ENCODE results near the gene ZFP36L1.
A peak's percentile ranks its signal among the peaks of the same experiment; 100 is the strongest.

Gene ZFP36L1

DNA sequence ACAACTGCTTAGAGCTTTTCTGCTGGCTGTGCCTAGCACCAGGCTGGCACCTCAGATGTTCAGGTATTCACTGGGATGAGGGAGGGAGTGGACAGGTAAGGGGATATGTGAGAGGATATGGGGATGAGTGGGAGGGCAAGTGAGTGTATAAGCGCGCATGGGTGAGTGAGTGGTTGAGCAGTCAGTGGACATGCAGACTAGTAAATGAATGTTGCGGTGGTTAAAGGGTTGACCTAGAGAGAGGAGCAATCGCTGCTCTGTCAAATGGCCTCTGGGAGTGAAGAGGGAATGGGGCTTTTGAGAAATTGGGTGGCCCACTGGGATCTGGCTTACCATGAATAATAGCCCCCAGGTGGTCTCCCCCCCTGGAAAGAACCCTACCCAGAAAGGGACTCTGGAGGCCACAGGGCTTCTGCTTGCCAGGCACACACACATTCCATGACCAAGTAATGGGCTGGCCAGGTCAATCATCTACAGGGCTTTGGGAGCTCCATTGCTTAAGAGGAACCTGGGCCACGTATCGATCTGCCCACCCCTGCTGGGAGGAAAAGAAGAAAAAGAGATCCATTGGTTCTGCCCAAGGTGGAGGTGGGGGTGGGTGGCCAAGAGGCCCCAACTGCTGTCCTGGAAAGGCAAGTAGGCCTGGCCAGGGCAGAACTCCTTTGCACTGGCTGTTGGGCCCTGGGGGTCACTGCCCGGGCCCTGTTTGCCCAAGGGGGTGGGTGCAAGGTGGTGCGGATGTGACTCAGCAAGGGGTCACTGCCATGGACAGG lies 30.8 kb upstream of the ZFP36L1 start:
- peaks cover 19% of the 10 kb centered on the region for H3K4me1 ChIP-seq (ENCODE audit: control insufficient read depth, insufficient read depth, low read length, poor library complexity, severe bottlenecking)
- H3K36me3 ChIP-seq (ENCODE audit: control insufficient read depth, insufficient read depth, low read length), result no peaks in the 10 kb centered on the region
- WGBS, 2 experiments (ENCODE audit: insufficient coverage in 2 of 2), result 95 to 97% methylated on average over 6 to 8 of the region's 8 CpGs
- no peak overlapping the region for H3K4me3 ChIP-seq (ENCODE audit: extremely low read depth, insufficient read depth, low read length, poor library complexity, severe bottlenecking)
- H3K27ac ChIP-seq (ENCODE audit: low read depth, low read length, severe bottlenecking), result no peak overlapping the region
- H3K9me3 ChIP-seq (ENCODE audit: control insufficient read depth, low read length), result no peaks in the 10 kb centered on the region

- 90 to 94% methylated on average over 4 of the region's 4 CpGs for WGBS, 2 experiments (ENCODE audit: insufficient coverage in 2 of 2)
- Histone ChIP-seq H3K9me3 (ENCODE audit: control insufficient read depth, low read length) (no peaks in the 10 kb centered on the region), H3K27ac (ENCODE audit: low read depth, low read length, severe bottlenecking) (no peak overlapping the region), H3K36me3 (ENCODE audit: control insufficient read depth, insufficient read depth, low read length) (no peaks in the 10 kb centered on the region), H3K4me3 (ENCODE audit: extremely low read depth, insufficient read depth, low read length, poor library complexity, severe bottlenecking) (no peak overlapping the region), H3K4me1 (ENCODE audit: control insufficient read depth, insufficient read depth, low read length, poor library complexity, severe bottlenecking) (peaks cover 19% of the 10 kb centered on the region)
These were observed 30.1 kb upstream of the ZFP36L1 start for GRCh38 chr14:68822926-68823325.

- Histone ChIP-seq H3K4me3 (ENCODE audit: extremely low read depth, insufficient read depth, low read length, poor library complexity, severe bottlenecking) (no peak overlapping the region), H3K9me3 (ENCODE audit: control insufficient read depth, low read length) (no peaks in the 10 kb centered on the region), H3K36me3 (ENCODE audit: control insufficient read depth, insufficient read depth, low read length) (no peaks in the 10 kb centered on the region), H3K27ac (ENCODE audit: low read depth, low read length, severe bottlenecking) (no peak overlapping the region), H3K4me1 (ENCODE audit: control insufficient read depth, insufficient read depth, low read length, poor library complexity, severe bottlenecking) (peaks cover 20% of the 10 kb centered on the region)
- 90 to 91% methylated on average over 3 of the region's 4 CpGs for WGBS, 2 experiments (ENCODE audit: insufficient coverage in 2 of 2)
These were observed 29.3 kb upstream of the ZFP36L1 start for GRCh38 chr14:68822132-68822651.

DNA sequence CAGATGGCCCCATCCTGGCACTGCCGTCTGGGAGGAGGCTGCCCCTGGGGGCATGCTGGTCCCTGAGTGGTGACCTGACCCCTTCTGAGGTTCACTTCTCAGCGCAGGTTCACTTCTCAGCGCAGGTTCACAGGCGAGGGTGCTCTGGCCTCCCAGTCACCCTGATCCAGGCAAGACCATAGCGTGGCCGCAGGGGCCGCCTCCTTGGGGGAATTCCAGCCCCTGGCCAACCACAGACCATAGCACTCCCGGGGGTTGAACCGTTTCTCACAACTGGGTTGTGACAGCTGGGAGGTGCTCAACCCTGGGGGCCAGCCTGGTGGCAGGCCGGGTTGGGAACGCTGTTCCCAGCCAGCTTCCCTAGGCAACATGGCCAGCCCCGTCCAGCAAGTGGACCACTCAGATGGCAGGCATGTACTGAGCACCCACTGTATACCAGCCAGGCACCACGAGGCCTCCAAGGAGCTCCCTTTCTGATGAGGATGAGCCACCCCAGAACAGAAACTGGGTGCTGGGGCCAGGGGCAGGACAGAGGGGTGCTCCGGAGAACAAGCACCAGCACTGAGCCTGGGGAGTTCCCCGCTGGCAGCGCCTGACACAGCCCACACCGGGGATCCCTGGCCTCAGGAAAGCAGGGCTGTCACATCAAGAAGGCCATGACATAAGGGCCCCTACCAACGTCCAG lies 28.3 kb upstream of the ZFP36L1 start:
- Histone ChIP-seq H3K9me3 (ENCODE audit: control insufficient read depth, low read length) (no peaks in the 10 kb centered on the region), H3K27ac (ENCODE audit: low read depth, low read length, severe bottlenecking) (no peak overlapping the region), H3K36me3 (ENCODE audit: control insufficient read depth, insufficient read depth, low read length) (no peaks in the 10 kb centered on the region), H3K4me1 (ENCODE audit: control insufficient read depth, insufficient read depth, low read length, poor library complexity, severe bottlenecking) (peaks cover 25% of the 10 kb centered on the region), H3K4me3 (ENCODE audit: extremely low read depth, insufficient read depth, low read length, poor library complexity, severe bottlenecking) (no peak overlapping the region)
- WGBS, 2 experiments (ENCODE audit: insufficient coverage in 2 of 2), result 94 to 96% methylated on average over 15 to 18 of the region's 18 CpGs

- Histone ChIP-seq H3K9me3 (ENCODE audit: control insufficient read depth, low read length) (no peaks in the 10 kb centered on the region), H3K4me3 (ENCODE audit: extremely low read depth, insufficient read depth, low read length, poor library complexity, severe bottlenecking) (no peak overlapping the region), H3K36me3 (ENCODE audit: control insufficient read depth, insufficient read depth, low read length) (no peaks in the 10 kb centered on the region), H3K27ac (ENCODE audit: low read depth, low read length, severe bottlenecking) (no peak overlapping the region), H3K4me1 (ENCODE audit: control insufficient read depth, insufficient read depth, low read length, poor library complexity, severe bottlenecking) (peaks cover 29% of the 10 kb centered on the region)
- WGBS, 2 experiments (ENCODE audit: insufficient coverage in 2 of 2), result 87 to 100% methylated on average over 2 to 4 of the region's 4 CpGs
These were observed 27.7 kb upstream of the ZFP36L1 start for GRCh38 chr14:68820536-68820935.

DNA sequence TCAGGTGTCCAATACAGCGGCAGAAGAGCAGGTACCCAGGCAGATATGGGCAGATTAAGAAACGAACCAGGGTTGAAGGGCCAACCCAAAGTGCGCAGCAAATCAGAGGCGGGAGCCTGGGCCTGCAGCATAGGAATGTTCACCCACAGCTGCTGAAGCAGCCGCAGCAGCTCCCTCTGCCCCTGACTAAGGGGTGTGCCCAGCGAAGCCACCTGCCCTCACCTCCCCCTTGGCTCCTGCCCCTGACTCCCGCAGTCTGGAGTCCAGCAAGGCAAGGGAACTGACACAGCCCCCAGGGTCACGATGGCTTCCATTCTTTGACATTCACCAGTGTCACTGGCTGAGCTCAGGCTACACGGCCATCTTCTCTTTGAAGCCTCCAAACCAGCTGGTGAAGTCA lies 27.3 kb upstream of the ZFP36L1 start:
- 92% methylated on average over 8 of the region's 9 CpGs for WGBS, 2 experiments (ENCODE audit: insufficient coverage in 2 of 2)
- peaks cover 34% of the 10 kb centered on the region for H3K4me1 ChIP-seq (ENCODE audit: control insufficient read depth, insufficient read depth, low read length, poor library complexity, severe bottlenecking)
- H3K9me3 ChIP-seq (ENCODE audit: control insufficient read depth, low read length), result no peaks in the 10 kb centered on the region
- H3K36me3 ChIP-seq (ENCODE audit: control insufficient read depth, insufficient read depth, low read length), result no peaks in the 10 kb centered on the region
- H3K4me3 ChIP-seq (ENCODE audit: extremely low read depth, insufficient read depth, low read length, poor library complexity, severe bottlenecking), result no peak overlapping the region
- no peak overlapping the region for H3K27ac ChIP-seq (ENCODE audit: low read depth, low read length, severe bottlenecking)

GRCh38 chr14:68819260-68819691 lies 26.4 kb upstream of the ZFP36L1 start:
- no peaks in the 10 kb centered on the region for H3K9me3 ChIP-seq (ENCODE audit: control insufficient read depth, low read length)
- 41 to 50% methylated on average over 7 to 8 of the region's 10 CpGs for WGBS, 2 experiments (ENCODE audit: insufficient coverage in 2 of 2)
- H3K36me3 ChIP-seq (ENCODE audit: control insufficient read depth, insufficient read depth, low read length), result no peaks in the 10 kb centered on the region
- peaks cover 41% of the 10 kb centered on the region for H3K4me1 ChIP-seq (ENCODE audit: control insufficient read depth, insufficient read depth, low read length, poor library complexity, severe bottlenecking)
- H3K4me3 ChIP-seq (ENCODE audit: extremely low read depth, insufficient read depth, low read length, poor library complexity, severe bottlenecking), result no peak overlapping the region
- H3K27ac ChIP-seq (ENCODE audit: low read depth, low read length, severe bottlenecking), result peak overlapping the region; percentile 32

DNA sequence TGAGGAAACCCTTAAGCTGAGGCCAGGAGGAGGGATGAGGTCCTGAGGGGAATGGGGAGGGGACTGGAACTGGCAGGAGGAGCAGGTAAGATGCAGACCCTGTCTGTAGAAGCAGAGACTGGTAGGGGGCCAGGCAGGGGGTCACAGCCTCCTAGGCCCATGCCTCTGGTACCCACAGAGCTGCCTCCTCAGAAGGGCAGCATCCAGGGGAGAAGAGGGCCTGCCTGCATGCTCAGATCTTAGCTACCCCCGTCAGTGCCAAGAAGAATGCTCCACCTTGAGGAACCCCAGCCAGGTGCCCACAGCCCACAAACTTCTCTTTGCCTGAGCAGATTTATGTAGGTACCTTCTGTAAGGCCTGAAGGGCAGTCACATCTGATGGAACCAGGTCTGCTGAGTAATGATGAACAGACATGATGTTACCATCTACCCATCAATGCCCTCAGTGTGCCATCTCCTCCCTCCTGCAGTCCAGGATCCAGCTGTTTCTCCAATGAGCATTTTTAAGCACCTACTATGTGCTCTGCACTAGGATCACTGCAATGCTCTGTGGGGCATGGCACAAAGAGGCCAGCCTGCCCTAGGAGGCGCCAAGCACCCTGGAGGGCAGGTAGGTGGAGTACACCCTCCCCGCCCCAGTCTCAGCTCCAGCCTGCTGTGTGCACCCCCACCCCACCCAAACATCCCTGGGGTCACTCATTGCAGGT lies 24.8 kb upstream of the ZFP36L1 start:
- Histone ChIP-seq H3K36me3 (ENCODE audit: control insufficient read depth, insufficient read depth, low read length) (no peaks in the 10 kb centered on the region), H3K9me3 (ENCODE audit: control insufficient read depth, low read length) (no peaks in the 10 kb centered on the region), H3K4me3 (ENCODE audit: extremely low read depth, insufficient read depth, low read length, poor library complexity, severe bottlenecking) (no peak overlapping the region), H3K27ac (ENCODE audit: low read depth, low read length, severe bottlenecking) (no peak overlapping the region), H3K4me1 (ENCODE audit: control insufficient read depth, insufficient read depth, low read length, poor library complexity, severe bottlenecking) (peaks cover 49% of the 10 kb centered on the region)
- WGBS, 2 experiments (ENCODE audit: insufficient coverage in 2 of 2), result 86 to 100% methylated on average over 2 of the region's 3 CpGs

DNA sequence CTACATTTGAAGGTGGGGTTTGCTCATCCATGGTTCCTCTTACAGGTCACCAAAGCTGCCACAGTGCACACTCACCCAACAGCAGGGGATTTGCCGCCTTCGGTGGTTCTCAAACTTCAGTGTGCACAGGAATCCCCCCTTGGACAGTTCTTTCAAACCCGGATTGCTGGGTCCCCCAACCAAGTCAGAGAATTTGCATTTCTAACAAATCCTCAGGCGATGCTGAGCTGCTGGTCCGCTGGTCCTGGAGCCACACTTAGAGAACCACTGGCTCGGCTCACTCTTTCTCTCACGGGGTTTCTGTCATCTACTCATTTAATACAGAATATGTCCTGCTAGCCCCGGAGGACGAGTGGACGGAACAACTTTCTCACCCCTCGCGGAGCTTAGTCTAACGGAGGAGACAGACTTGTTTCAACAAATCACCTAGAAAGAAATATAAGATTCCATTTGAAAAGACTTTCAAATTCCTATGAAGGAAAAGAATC lies 24.1 kb upstream of the ZFP36L1 start:
- H3K36me3 ChIP-seq (ENCODE audit: control insufficient read depth, insufficient read depth, low read length), result no peaks in the 10 kb centered on the region
- no peak overlapping the region for H3K4me3 ChIP-seq (ENCODE audit: extremely low read depth, insufficient read depth, low read length, poor library complexity, severe bottlenecking)
- H3K9me3 ChIP-seq (ENCODE audit: control insufficient read depth, low read length), result no peaks in the 10 kb centered on the region
- peaks cover 49% of the 10 kb centered on the region for H3K4me1 ChIP-seq (ENCODE audit: control insufficient read depth, insufficient read depth, low read length, poor library complexity, severe bottlenecking)
- no peak overlapping the region for H3K27ac ChIP-seq (ENCODE audit: low read depth, low read length, severe bottlenecking)
- WGBS, 2 experiments (ENCODE audit: insufficient coverage in 2 of 2), result 59 to 75% methylated on average over 7 to 11 of the region's 13 CpGs

DNA sequence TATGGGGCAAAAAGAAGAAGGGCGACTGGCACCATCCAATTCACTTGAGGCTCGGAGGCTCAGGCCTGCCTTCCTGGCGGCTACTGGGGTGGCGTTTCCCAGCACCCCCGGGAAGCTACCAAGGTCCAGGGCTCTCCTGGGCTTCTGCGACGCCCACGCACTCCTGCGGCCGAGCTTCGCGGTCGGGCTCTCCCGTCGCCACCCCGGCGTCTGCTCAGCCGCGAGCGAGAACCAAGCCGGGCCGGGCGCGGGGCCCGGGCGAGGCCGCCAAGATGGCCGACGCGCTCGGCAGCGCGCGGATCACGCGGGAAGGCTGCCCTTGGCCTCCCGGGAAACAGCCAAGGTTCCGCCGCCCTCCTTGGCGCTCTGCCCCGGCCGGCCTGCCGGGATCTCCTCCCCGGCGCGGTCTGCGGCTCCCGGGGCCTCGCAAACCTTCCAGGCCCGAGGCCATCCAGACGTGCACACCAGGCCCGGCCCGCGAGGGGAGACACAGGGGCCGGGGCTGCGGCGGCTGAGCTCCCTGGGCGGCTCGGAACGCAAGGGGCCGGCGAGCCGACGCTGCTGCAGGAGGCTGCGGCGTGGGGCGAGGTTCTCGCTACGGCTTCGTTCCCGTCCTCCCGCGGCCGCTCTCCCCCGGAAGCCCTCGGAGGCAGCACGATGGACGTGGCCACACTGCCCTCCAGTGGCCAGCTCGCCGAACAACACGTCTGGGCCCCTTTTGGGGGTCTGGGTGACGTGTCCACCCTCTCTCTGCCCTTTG lies 23.5 kb upstream of the ZFP36L1 start:
- peak overlapping the region; percentile 22 for H3K4me3 ChIP-seq (ENCODE audit: extremely low read depth, insufficient read depth, low read length, poor library complexity, severe bottlenecking)
- peak overlapping the region; percentile 96 for H3K27ac ChIP-seq (ENCODE audit: low read depth, low read length, severe bottlenecking)
- WGBS, 2 experiments (ENCODE audit: insufficient coverage in 2 of 2), result 11 to 12% methylated on average over 69 to 81 of the region's 82 CpGs
- H3K9me3 ChIP-seq (ENCODE audit: control insufficient read depth, low read length), result no peaks in the 10 kb centered on the region
- no peaks in the 10 kb centered on the region for H3K36me3 ChIP-seq (ENCODE audit: control insufficient read depth, insufficient read depth, low read length)
- H3K4me1 ChIP-seq (ENCODE audit: control insufficient read depth, insufficient read depth, low read length, poor library complexity, severe bottlenecking), result peaks cover 49% of the 10 kb centered on the region

Measured in mesodermal cell (in vitro differentiated cells).